ENCODE data around the gene SERPINA1.
A peak's percentile ranks its signal among the peaks of the same experiment; 100 is the strongest.

SERPINA1 gene

GRCh38 chr14:94345344-94346064, 42.9 kb downstream of the SERPINA1 start:
- peak; percentile 93 for DNase-seq

GRCh38 chr14:94344389-94344788, 44.0 kb downstream of the SERPINA1 start:
- DNase-seq = no peak

GRCh38 chr14:94343238-94344005, 45.0 kb downstream of the SERPINA1 start:
- no peak for DNase-seq

DNA sequence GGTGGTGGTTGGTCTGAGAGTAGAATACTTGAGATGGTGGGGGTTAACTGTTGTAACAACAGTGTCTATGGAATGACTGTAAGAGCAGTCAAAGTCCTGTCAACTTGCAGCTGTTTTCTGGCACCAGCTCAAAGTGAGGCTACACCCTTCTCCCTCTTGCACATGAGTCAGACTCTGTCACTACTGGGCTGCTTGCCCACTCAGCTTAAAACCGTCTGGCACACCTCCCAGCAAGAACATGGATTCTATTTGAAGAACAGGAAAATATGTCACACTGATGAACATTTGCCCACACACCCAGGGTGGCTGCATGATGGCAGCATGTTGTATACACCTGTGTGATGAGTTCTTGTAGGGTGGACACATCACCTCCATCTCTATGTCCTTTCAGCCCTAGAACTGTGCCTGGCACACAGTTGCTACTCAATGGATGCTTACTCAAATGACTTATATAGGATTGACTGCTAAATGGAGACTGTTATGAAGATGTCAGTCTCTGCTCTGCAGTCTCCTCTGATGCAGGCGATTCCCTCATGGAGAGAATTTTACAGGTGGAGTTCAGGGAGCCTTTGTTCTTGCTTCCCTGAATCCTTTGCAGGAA, 46.0 kb downstream of the SERPINA1 start:
- peak; percentile 99 for DNase-seq

DNA sequence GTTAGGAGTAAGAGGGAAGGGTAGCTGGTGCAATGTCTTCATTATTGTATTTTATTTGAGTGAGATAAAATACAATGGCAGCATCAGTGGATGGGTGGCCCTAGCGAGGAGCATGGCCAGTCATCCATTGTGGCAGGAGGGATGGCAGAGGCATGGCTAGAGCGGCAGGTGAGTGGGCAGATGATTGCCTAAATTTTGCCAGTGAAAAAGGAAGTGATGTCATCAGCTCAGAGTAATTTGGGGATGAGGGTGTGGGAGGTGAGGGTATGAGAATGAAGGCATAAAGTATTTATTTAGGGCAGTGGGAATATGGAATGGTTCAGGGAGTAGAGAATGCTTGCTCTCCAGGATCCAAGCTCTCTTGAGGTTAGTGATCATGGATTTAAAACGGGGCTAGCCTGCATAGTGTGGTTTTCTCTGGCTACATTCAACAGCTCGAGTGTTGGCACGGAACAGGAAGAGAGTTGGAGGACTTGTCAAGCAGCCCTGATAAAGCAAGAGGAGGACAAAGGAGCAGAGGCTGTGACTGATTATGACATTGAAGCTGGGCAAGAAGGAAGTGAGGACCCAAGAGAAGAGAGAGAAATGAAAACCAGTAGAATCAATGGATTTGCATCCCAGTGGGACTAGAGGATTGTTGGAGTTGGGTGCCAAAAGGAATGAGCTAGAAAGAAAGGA, 46.6 kb downstream of the SERPINA1 start:
- no peak for DNase-seq

- no peak for DNase-seq
Observed at GRCh38 chr14:94340533-94340932, 47.9 kb downstream of the SERPINA1 start.

GRCh38 chr14:94338023-94338422, 50.4 kb downstream of the SERPINA1 start:
- no peak for DNase-seq

DNA sequence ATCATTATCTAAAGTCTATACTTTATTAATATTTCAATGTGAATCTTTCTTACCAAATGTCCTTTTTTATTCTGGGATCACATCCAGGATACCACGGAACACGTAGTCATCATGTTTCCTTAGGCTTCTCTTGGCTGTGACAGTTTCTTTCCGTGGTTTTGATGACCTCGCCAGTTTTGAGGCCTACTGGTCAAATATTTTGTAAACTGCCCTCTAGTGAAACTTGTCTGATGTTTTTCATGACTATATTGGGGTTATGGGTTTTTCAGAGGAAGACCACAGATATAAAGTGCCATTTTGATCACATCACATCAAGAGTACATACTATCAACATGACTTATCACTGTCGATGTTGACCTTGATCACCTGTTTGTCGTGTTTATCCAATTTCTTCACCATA, 51.1 kb downstream of the SERPINA1 start:
- peak; percentile 48 for DNase-seq

DNA sequence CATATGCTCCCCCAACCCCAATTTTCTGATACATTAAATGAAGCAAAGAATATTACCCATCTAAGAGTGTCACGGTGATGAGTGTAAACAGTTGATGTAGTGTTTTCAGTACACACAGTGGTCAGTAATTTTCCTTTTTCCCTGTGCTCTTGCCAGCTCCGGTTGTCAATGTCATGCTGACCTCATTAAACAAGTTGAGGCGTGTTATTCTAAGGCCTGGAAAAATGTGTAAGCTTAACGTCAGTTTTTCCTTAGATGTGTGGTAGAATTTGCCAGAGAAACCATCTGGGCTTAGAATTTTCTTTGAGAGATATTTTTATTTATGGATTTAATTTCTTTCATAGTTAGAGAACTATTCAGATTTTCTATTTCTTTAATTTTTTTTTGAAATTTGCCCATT, 53.5 kb downstream of the SERPINA1 start:
- no peak for DNase-seq

DNA sequence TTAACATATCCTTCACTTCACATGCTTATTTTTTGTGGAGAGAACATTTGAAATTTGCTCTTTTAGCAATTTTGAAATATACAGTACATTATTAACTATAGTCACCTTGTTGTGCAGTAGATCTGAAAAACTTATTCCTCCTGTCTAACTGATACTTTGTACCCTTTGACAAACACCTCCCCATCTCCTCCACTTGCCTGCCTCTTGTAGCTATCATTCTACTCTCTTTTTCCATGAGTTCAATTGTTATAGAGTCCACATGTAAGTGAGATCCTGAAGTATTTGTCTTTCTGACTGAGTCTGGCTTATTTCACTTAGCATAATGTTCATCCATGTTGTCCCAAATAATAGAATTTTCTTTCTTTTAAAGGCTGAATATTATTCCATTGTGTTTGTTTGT, 55.8 kb downstream of the SERPINA1 start:
- DNase-seq = no peak

GRCh38 chr14:94332063-94332583, 56.3 kb downstream of the SERPINA1 start:
- DNase-seq = no peak

DNA sequence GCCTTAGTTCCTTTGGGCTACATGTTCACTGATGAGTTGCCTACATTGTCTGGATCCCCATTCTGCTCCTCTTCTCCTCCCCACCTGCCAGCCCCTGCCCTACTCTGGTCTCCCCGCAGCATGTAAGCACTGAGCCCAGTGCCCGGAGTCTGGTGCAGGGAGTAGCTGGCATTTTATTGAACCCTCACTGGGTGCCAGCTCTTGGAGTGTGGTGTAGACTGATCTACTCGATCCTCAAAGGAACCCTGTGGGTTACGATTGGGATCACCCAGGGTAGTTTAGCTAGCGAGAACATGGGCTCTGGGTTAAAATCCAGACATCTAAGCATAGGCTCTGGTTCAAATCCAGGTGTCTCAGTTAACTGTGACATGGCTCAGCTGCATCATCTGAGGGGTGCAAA, 56.9 kb downstream of the SERPINA1 start:
- no peak for DNase-seq

DNA sequence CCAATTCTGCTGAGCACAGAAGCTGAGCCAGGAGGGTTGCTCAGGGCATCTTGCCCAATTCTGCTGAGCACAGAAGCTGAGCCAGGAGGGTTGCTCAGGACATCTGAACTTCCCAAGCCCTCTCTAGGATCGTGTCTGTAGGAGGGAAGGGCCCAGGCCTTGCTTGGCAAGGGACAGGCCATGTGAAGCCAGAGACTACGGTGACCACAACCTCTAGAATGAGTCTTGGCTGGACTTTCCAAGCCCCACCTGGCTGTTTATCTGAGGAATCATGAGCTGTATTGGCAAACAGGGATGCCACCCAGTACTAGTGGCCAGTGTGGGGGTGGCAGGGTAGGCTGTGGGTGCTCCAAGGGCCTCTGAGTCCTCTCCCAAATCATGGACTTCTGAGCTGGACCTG, 57.5 kb downstream of the SERPINA1 start:
- no peak for DNase-seq

DNA sequence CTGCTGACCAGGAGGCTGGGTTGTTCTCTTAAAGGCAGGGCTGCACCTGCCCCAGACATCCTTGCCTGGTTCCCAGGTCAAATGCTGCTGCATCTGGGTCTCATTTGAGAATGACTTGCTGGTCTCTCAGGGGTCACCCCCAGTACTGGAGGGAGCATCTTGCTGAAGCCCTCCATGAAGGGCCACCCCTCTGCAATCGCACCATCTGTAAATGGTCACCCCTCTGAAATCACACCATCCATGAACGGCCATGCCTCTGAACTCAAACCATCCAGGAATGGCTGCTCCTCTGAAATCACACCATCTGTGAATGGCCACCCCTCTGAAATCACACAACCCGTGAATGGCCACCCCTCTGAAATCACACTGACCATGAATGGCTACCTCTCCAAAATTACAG, 58.0 kb downstream of the SERPINA1 start:
- no peak for DNase-seq

- DNase-seq = no peak
Observed at GRCh38 chr14:94329857-94330256, 58.5 kb downstream of the SERPINA1 start.

DNA sequence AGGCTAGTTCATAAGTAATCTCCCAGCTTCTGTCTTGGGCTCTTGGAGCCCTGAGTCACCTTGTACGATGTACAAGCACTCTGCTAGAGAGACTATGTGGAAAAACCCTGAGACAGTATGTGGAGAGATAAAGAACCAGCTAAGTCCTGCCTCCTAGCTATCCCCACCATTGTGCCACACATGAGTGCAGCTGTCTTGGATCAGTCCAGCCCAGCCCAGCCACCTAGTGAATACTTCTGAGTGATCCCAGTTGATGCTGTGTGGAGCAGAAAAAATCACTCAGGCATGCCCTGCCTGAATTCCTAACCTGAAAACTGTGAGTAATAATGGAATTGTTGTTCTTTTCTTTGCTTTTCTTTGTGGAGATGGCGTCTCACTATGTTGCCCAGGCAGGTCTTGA, 60.2 kb downstream of the SERPINA1 start:
- no peak for DNase-seq

Measured in fibroblast of skin of right quadriceps (primary cell).